GM23338 (cell line): ENCODE results near the gene ADGRD1.

Experiments
- CTCF ChIP-seq, 2 experiments: fragments of 200-600 bp in 1 of 2; sonication (generic) in 1 of 2; conservative IDR thresholded peaks; 2 replicates each; pipeline versions ENCODE4 v1.5.1 to v1.6.1; 2016 to 2017; ENCODE audit warnings: antibody characterized with exemption in 2 of 2, low read depth in 2 of 2, mild to moderate bottlenecking in 2 of 2, moderate library complexity in 1 of 2
- EZH2 ChIP-seq: fragments of 200-600 bp; sonication (generic); IDR thresholded peaks from one replicate; pipeline ENCODE4 v1.8.0; 2017; ENCODE audit warnings: antibody characterized with exemption, mild to moderate bottlenecking, low read depth; ENCODE audit not compliant: unreplicated experiment
- EZH2phosphoT487 ChIP-seq: fragments of 200-600 bp; sonication (generic); IDR thresholded peaks from one replicate; pipeline ENCODE4 v1.8.1; 2018; ENCODE audit warnings: antibody characterized with exemption; ENCODE audit not compliant: unreplicated experiment
- JUNB ChIP-seq: IDR thresholded peaks from one replicate; pipeline ENCODE4 v1.6.1; 2016; ENCODE audit warnings: antibody characterized with exemption; ENCODE audit not compliant: unreplicated experiment
- POLR2AphosphoS5 ChIP-seq: IDR thresholded peaks from 2 replicates; pipeline ENCODE4 v1.6.1; 2016; ENCODE audit warnings: antibody characterized with exemption, low read depth
- ZNF331 ChIP-seq: fragments of 250-450 bp; sonication (Bioruptor Pico); IDR thresholded peaks from 2 replicates; pipeline ENCODE4 v1.5.0; 2020; ENCODE audit warnings: low read depth, mild to moderate bottlenecking, moderate library complexity
- TF ChIP-seq, protein P1 (sequence below): IDR thresholded peaks from one replicate; pipeline ENCODE4 v1.6.1; 2018; ENCODE audit warnings: antibody characterized with exemption; ENCODE audit not compliant: unreplicated experiment

DNA sequence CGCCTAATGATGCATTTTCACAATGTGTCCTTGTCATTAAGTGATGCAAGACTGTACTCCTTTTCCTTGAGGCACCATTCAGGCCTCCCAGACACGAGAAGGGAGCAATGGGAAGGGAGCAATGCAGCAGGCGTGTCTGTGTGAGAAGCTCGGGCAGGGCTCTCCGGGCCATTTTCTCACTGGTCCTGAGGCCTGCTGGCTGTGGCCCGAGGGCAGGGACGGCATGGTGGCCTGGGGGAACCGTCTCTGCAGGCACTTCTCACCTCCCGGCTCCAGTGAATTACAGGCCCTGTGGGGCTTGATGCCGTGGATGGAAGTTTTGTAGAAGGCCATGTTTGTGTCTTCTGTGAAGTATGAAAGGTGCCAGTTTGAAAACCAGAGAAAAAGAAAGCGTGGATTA, 71.0 kb downstream of the ADGRD1 start:
- TF ChIP-seq CTCF (conservative IDR thresholded peaks at IDR 0.05; ENCODE audit: low read depth in 2 of 2) (no peak), EZH2 (no peak), POLR2AphosphoS5 (no peak), EZH2phosphoT487 (no peak), JUNB (no peak), ZNF331 (CRISPR knock-in tag) (no peak)
- TF ChIP-seq, protein P1, sequence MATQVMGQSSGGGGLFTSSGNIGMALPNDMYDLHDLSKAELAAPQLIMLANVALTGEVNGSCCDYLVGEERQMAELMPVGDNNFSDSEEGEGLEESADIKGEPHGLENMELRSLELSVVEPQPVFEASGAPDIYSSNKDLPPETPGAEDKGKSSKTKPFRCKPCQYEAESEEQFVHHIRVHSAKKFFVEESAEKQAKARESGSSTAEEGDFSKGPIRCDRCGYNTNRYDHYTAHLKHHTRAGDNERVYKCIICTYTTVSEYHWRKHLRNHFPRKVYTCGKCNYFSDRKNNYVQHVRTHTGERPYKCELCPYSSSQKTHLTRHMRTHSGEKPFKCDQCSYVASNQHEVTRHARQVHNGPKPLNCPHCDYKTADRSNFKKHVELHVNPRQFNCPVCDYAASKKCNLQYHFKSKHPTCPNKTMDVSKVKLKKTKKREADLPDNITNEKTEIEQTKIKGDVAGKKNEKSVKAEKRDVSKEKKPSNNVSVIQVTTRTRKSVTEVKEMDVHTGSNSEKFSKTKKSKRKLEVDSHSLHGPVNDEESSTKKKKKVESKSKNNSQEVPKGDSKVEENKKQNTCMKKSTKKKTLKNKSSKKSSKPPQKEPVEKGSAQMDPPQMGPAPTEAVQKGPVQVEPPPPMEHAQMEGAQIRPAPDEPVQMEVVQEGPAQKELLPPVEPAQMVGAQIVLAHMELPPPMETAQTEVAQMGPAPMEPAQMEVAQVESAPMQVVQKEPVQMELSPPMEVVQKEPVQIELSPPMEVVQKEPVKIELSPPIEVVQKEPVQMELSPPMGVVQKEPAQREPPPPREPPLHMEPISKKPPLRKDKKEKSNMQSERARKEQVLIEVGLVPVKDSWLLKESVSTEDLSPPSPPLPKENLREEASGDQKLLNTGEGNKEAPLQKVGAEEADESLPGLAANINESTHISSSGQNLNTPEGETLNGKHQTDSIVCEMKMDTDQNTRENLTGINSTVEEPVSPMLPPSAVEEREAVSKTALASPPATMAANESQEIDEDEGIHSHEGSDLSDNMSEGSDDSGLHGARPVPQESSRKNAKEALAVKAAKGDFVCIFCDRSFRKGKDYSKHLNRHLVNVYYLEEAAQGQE, result no peak
